ENCODE measurements around the gene ERICH2. TPM values are rescaled to one million over a fixed set of nuclear protein-coding genes. Genes with fewer than 3 reads are reported as not detected.
A peak's percentile ranks its signal among the peaks of the same experiment; 100 is the strongest.

ERICH2 gene
- polyA plus RNA-seq, 1 of the 3 experiments (the other 2 are of a cell fraction): not detected

DNA sequence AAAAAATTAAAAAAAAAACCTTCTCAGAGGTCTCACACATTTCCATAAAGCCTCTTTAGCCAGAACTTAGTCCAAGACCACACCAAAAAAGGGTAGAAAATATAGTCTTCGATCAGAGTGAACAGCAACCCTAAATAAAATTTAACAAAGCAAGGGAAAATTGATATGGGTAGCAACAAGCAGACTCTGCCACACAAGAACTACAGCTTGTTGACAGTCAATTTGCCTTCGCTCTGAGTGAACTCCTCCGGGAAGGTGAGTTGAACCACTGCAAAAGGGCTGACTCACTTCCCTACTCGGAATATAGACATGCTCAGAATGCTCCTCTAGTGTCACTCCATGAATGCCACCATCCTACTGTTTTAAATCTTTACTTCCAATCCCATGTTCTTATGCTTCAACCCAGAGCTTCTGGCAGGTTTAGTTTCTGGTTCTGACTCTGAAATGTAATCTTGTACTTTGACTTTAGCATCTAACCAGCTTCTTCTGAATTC is 70.6 kb downstream of the ERICH2 start:
- TF ChIP-seq ELF1 (IDR thresholded peaks at IDR 0.05) (no peak), CHD2 (IDR thresholded peaks at IDR 0.05; ENCODE audit: low read length, partially characterized antibody) (no peak), FOSL2 (IDR thresholded peaks at IDR 0.05; ENCODE audit: borderline replicate concordance, low read depth) (no peak), RAD21 (IDR thresholded peaks at IDR 0.05; ENCODE audit: low read length) (no peak), TEAD4 (IDR thresholded peaks at IDR 0.05; ENCODE audit: borderline replicate concordance, insufficient read depth) (no peak), RFX5 (IDR thresholded peaks at IDR 0.05; ENCODE audit: low read length) (no peak), RXRA (IDR thresholded peaks at IDR 0.05; ENCODE audit: borderline replicate concordance, low read depth) (no peak)
- ChIA-PET CTCF (interaction anchor here (1.2 to 3.2 kb wide), 3 partner anchors 24 to 32 kb away, joined by 4 to 13 read pairs (median 4); partner anchors contain the start of gene GAD1), POLR2A (no interaction called here)
- Histone ChIP-seq H3K36me3 (replicated peaks in 1 of 2; ENCODE audit: control insufficient read depth in 1 of 2, insufficient read depth in 2 of 2, low read length in 1 of 2) (no peaks in the 10 kb centered on the region), H3K9me3 (no peaks in the 10 kb centered on the region), H3K4me1 (ENCODE audit: control insufficient read depth in 1 of 2, insufficient read depth in 2 of 2, low read depth in 1 of 2, low read length in 1 of 2) (peaks cover 0 to 5% of the 10 kb centered on the region in 2 experiments; a peak in 1 of 4 replicates), H3K4me3 (ENCODE audit: low read depth in 2 of 2, low read length in 1 of 2) (no peak overlapping the region), H3K9ac (no peak overlapping the region), H3F3A (replicated peaks; ENCODE audit: insufficient read depth) (peaks cover 18% of the 10 kb centered on the region), H3K27ac (ENCODE audit: low read depth in 2 of 2, low read length in 1 of 2) (no peak overlapping the region), H3K9me2 (no peaks in the 10 kb centered on the region), H2AFZ (ENCODE audit: low read depth) (no peak overlapping the region), H3K4me2 (no peak overlapping the region), H3K79me2 (ENCODE audit: insufficient read depth) (no peaks in the 10 kb centered on the region), H3K27me3 (ENCODE audit: insufficient read depth) (no peaks in the 10 kb centered on the region), H4K20me1 (ENCODE audit: insufficient read depth) (no peaks in the 10 kb centered on the region)
- WGBS (ENCODE audit: low lambda C conversion rate): 54% methylated on average over 4 of the region's 4 CpGs
- DNase-seq: no peak

DNA sequence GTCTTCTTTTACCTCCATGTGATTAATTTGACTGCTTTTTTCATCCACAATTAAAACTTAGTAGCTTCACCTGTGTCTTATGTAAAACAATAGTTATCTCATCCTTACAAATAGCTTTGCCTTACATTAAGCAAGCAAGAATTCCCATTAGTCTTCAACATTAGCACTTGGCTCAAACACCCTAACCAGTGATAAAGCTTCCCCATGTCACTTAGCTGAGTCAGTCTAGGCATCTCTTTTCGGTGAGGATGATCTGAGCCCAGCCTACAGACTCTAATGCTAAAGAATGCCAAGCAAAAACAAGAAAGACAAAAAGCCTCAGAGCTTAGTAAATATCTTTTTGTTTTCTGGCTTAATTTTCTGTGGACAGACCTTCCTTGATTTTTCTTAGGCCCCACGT is 72.6 kb downstream of the ERICH2 start:
- POLR2A ChIA-PET: no interaction called here
- Histone ChIP-seq H3K9ac (peak overlapping the region; percentile 4; the same call in 1 of the 2 replicates), H3K9me3 (no peaks in the 10 kb centered on the region), H3K9me2 (no peaks in the 10 kb centered on the region), H3K79me2 (ENCODE audit: insufficient read depth) (no peaks in the 10 kb centered on the region), H4K20me1 (ENCODE audit: insufficient read depth) (no peaks in the 10 kb centered on the region), H3F3A (replicated peaks; ENCODE audit: insufficient read depth) (peaks cover 18% of the 10 kb centered on the region), H3K27me3 (ENCODE audit: insufficient read depth) (no peaks in the 10 kb centered on the region), H3K4me3 (ENCODE audit: low read depth in 2 of 2, low read length in 1 of 2) (no peak overlapping the region), H3K27ac (ENCODE audit: low read depth in 2 of 2, low read length in 1 of 2) (peak overlapping the region in 1 of 2 experiments; percentile 63; a peak in 3 of 4 replicates), H2AFZ (ENCODE audit: low read depth) (no peak overlapping the region), H3K36me3 (replicated peaks in 1 of 2; ENCODE audit: control insufficient read depth in 1 of 2, insufficient read depth in 2 of 2, low read length in 1 of 2) (no peaks in the 10 kb centered on the region), H3K4me1 (ENCODE audit: control insufficient read depth in 1 of 2, insufficient read depth in 2 of 2, low read depth in 1 of 2, low read length in 1 of 2) (peaks cover 0 to 5% of the 10 kb centered on the region in 2 experiments; a peak in 1 of 4 replicates), H3K4me2 (peak overlapping the region; percentile 56)
- WGBS (ENCODE audit: low lambda C conversion rate): 33% methylated on average over 2 of the region's 2 CpGs
- no peak for DNase-seq
- CTCF ChIA-PET: interaction anchor here (3.2 kb wide), 1 partner anchor 30 kb away, joined by 13 read pairs; no protein-coding TSS in a partner anchor
- TF ChIP-seq TAF1 (IDR thresholded peaks at IDR 0.05; ENCODE audit: borderline replicate concordance, low read depth, low read length) (no peak), EZH2phosphoT487 (IDR thresholded peaks at IDR 0.05; ENCODE audit: borderline replicate concordance, low read depth) (no peak), TCF12 (IDR thresholded peaks at IDR 0.05) (peak; percentile 51), MEF2A (IDR thresholded peaks at IDR 0.05; ENCODE audit: borderline replicate concordance, low read depth) (no peak), SIN3A (IDR thresholded peaks at IDR 0.05; ENCODE audit: borderline replicate concordance, low read depth, low read length) (no peak), JUND (IDR thresholded peaks at IDR 0.05) (peak; percentile 59), RXRA (IDR thresholded peaks at IDR 0.05; ENCODE audit: borderline replicate concordance, low read depth) (no peak), FOXM1 (IDR thresholded peaks at IDR 0.05; ENCODE audit: low read depth) (no peak), NRF1 (IDR thresholded peaks at IDR 0.05; ENCODE audit: low read depth, low read length) (no peak), TEAD4 (IDR thresholded peaks at IDR 0.05; ENCODE audit: borderline replicate concordance, insufficient read depth) (peak; percentile 42; the same call in 1 of the 2 replicates), RCOR1 (IDR thresholded peaks at IDR 0.05; ENCODE audit: low read length) (no peak), POLR2AphosphoS5 (IDR thresholded peaks at IDR 0.05; ENCODE audit: low read depth, low read length) (no peak), EP300 (IDR thresholded peaks at IDR 0.05; ENCODE audit: borderline replicate concordance in 1 of 2, low read depth in 1 of 2, low read length in 1 of 2) (peak in 1 of 2 experiments; percentile 58; a peak in 1 of 4 replicates)
- TF ChIP-seq, protein P1, sequence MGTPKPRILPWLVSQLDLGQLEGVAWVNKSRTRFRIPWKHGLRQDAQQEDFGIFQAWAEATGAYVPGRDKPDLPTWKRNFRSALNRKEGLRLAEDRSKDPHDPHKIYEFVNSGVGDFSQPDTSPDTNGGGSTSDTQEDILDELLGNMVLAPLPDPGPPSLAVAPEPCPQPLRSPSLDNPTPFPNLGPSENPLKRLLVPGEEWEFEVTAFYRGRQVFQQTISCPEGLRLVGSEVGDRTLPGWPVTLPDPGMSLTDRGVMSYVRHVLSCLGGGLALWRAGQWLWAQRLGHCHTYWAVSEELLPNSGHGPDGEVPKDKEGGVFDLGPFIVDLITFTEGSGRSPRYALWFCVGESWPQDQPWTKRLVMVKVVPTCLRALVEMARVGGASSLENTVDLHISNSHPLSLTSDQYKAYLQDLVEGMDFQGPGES (IDR thresholded peaks at IDR 0.05; ENCODE audit: low read depth, low read length): no peak
- TF ChIP-seq, protein P2, sequence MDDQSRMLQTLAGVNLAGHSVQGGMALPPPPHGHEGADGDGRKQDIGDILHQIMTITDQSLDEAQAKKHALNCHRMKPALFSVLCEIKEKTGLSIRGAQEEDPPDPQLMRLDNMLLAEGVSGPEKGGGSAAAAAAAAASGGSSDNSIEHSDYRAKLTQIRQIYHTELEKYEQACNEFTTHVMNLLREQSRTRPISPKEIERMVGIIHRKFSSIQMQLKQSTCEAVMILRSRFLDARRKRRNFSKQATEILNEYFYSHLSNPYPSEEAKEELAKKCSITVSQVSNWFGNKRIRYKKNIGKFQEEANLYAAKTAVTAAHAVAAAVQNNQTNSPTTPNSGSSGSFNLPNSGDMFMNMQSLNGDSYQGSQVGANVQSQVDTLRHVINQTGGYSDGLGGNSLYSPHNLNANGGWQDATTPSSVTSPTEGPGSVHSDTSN (IDR thresholded peaks at IDR 0.05): peak; percentile 69
- TF ChIP-seq, protein P3, sequence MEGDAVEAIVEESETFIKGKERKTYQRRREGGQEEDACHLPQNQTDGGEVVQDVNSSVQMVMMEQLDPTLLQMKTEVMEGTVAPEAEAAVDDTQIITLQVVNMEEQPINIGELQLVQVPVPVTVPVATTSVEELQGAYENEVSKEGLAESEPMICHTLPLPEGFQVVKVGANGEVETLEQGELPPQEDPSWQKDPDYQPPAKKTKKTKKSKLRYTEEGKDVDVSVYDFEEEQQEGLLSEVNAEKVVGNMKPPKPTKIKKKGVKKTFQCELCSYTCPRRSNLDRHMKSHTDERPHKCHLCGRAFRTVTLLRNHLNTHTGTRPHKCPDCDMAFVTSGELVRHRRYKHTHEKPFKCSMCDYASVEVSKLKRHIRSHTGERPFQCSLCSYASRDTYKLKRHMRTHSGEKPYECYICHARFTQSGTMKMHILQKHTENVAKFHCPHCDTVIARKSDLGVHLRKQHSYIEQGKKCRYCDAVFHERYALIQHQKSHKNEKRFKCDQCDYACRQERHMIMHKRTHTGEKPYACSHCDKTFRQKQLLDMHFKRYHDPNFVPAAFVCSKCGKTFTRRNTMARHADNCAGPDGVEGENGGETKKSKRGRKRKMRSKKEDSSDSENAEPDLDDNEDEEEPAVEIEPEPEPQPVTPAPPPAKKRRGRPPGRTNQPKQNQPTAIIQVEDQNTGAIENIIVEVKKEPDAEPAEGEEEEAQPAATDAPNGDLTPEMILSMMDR (IDR thresholded peaks at IDR 0.05): no peak

All from SK-N-SH (cell line).